ENCODE data around the gene KRT86. TPM values are rescaled to one million over a fixed set of nuclear protein-coding genes. Genes with fewer than 3 reads are reported as not detected.

The KRT86 gene
- total and polyA plus RNA-seq, 2 of the 8 experiments (the other 6 are each of a cell fraction or from before 2014, with no cell fraction given), result 0.12 TPM; not detected in 1

- H4K91ac ChIP-seq (replicated peaks; ENCODE audit: insufficient read length, low read length), result no peak overlapping the region
- H3K56ac ChIP-seq (replicated peaks; ENCODE audit: insufficient read length, low read depth, low read length), result no peak overlapping the region
- no peak overlapping the region for H2BK15ac ChIP-seq (ENCODE audit: low read length)
- H2AFZ ChIP-seq (ENCODE audit: low read length), result no peak overlapping the region
- no peak overlapping the region for H3K4me3 ChIP-seq (ENCODE audit: extremely low read depth in 1 of 4, insufficient read depth in 2 of 4, low read depth in 3 of 4, low read length in 4 of 4)
- H3K23ac ChIP-seq (ENCODE audit: insufficient read length), result no peak overlapping the region
- ChIA-PET POLR2A (ENCODE audit: partially characterized antibody) (no interaction called here), CTCF (ENCODE audit: partially characterized antibody) (interaction anchor here (1.2 to 19.8 kb wide), 13 partner anchors 3 to 159 kb away, joined by 3 to 353 read pairs (median 14); partner anchors contain the start of genes KRT83 and KRT86)
- H3K79me1 ChIP-seq (ENCODE audit: low read depth, low read length), result no peaks in the 10 kb centered on the region
- H2BK20ac ChIP-seq (ENCODE audit: low read length), result no peak overlapping the region
- H3K23me2 ChIP-seq (ENCODE audit: low read depth, low read length), result peaks cover 1% of the 10 kb centered on the region; the same call in 1 of the 2 replicates
- no peak overlapping the region for H3K4ac ChIP-seq (replicated peaks; ENCODE audit: insufficient read length, low read depth, low read length)
- no peaks in the 10 kb centered on the region for H3K36me3 ChIP-seq (ENCODE audit: control insufficient read depth in 2 of 4, insufficient read depth in 4 of 4, low read length in 3 of 4)
- H2BK5ac ChIP-seq (ENCODE audit: low read depth, low read length), result no peak overlapping the region
- WGBS, 2 experiments (ENCODE audit: extremely low coverage in 1 of 2, insufficient coverage in 1 of 2, insufficient read length in 1 of 2, insufficient replicate concordance in 2 of 2, low coverage in 1 of 2, low lambda C conversion rate in 2 of 2, missing lambda C conversion rate in 1 of 2), result 85% methylated on average over 9 of the region's 9 CpGs; no CpG with 5 or more reads in 1 of the 2 experiments
- H3K27me3 ChIP-seq (replicated peaks in 1 of 4; ENCODE audit: control insufficient read depth in 3 of 4, extremely low read depth in 1 of 4, insufficient read depth in 3 of 4, low read length in 3 of 4), result peaks cover 5 to 19% (median 10%) of the 10 kb centered on the region in 4 experiments
- no peak overlapping the region for H2BK12ac ChIP-seq (ENCODE audit: low read depth, low read length)
- TF ChIP-seq JUN (IDR thresholded peaks at IDR 0.05; ENCODE audit: low read depth, low read length) (no peak), USF2 (IDR thresholded peaks at IDR 0.05; ENCODE audit: low read length) (no peak), ATF3 (IDR thresholded peaks at IDR 0.05; ENCODE audit: insufficient read depth, low read depth, low read length) (no peak), JUND (IDR thresholded peaks at IDR 0.05; ENCODE audit: low read length) (no peak), CHD2 (IDR thresholded peaks at IDR 0.05; ENCODE audit: low read length) (no peak), SIN3A (conservative IDR thresholded peaks at IDR 0.05 in 1 of 2, IDR thresholded peaks at IDR 0.05 in 1 of 2; ENCODE audit: low read depth in 1 of 2, low read length in 2 of 2) (no peak), CHD1 (IDR thresholded peaks at IDR 0.05; ENCODE audit: low read depth, low read length) (no peak)
- DNase-seq (ENCODE audit: low read depth in 1 of 2, low spot score in 2 of 2) (no peak), FAIRE-seq (no peak)
- H2AK5ac ChIP-seq (ENCODE audit: low read depth, low read length), result no peak overlapping the region
- H4K20me1 ChIP-seq (replicated peaks in 1 of 2; ENCODE audit: control insufficient read depth in 1 of 2, insufficient read depth in 2 of 2, low read length in 2 of 2), result no peaks in the 10 kb centered on the region
- no peak overlapping the region for H3K4me2 ChIP-seq (ENCODE audit: insufficient read depth in 1 of 2, low read depth in 2 of 2, low read length in 2 of 2)
- H4K5ac ChIP-seq (ENCODE audit: insufficient read length, low read depth, low read length), result no peak overlapping the region
- no peak overlapping the region for H3K14ac ChIP-seq (ENCODE audit: insufficient read length)
- no peaks in the 10 kb centered on the region for H3K79me2 ChIP-seq (ENCODE audit: control insufficient read depth in 1 of 2, insufficient read depth in 2 of 2, low read length in 2 of 2)
- no peaks in the 10 kb centered on the region; a peak in 1 of 4 replicates for H3K9me3 ChIP-seq (ENCODE audit: insufficient read depth in 2 of 2, low read depth in 1 of 2, low read length in 1 of 2)
- no peak overlapping the region for H4K8ac ChIP-seq (ENCODE audit: extremely low read depth, insufficient read depth, low read length)
- H3K18ac ChIP-seq (ENCODE audit: extremely low read depth, low read length), result no peak overlapping the region
- no peak overlapping the region for H3K27ac ChIP-seq (ENCODE audit: low read depth, low read length)
- H3K4me1 ChIP-seq (replicated peaks in 1 of 4; ENCODE audit: control insufficient read depth in 3 of 4, insufficient read depth in 4 of 4, low read length in 3 of 4), result no peaks in the 10 kb centered on the region
- no peak overlapping the region for H3K9ac ChIP-seq (replicated peaks in 1 of 4; ENCODE audit: extremely low read depth in 1 of 4, low read depth in 3 of 4, low read length in 3 of 4)
- H2BK120ac ChIP-seq (replicated peaks; ENCODE audit: low read depth, low read length), result no peak overlapping the region
These were observed 39.5 kb downstream of the KRT86 start for GRCh38 chr12:52313926-52314325.
